Neural progenitor cell (in vitro differentiated cells): Measurements from ENCODE around the gene SMC5. TPM values are rescaled to one million over a fixed set of nuclear protein-coding genes. Genes with fewer than 3 reads are reported as not detected.
"Not testable (repeated sequence)": the region's sequence is repeated elsewhere in the genome, so short reads cannot be mapped to it uniquely, and the experiment has no call there.

ENCODE experiments used
- DNase-seq: peaks from one replicate; pipeline ENCODE4 v3.0.0-alpha.2; 2016; ENCODE audit warnings: low spot score
- H2AFZ ChIP-seq: fragments of 200-600 bp; sonication (generic); replicated peaks from 2 replicates; pipeline ENCODE4 v1.6.1; 2016; ENCODE audit warnings: antibody characterized with exemption
- H3F3A ChIP-seq: fragments of 200-600 bp; sonication (generic); 2 replicates; pipeline ENCODE4 v1.6.1; 2016; ENCODE audit warnings: antibody characterized with exemption, low read depth
- H3K27ac ChIP-seq: fragments of 200-600 bp; sonication (generic); 2 replicates; pipeline ENCODE4 v1.5.1; 2016; ENCODE audit warnings: mild to moderate bottlenecking
- H3K27me3 ChIP-seq: fragments of 200-600 bp; sonication (generic); 2 replicates; pipeline ENCODE4 v1.6.1; 2016; ENCODE audit warnings: mild to moderate bottlenecking, moderate library complexity
- H3K36me3 ChIP-seq: fragments of 200-600 bp; sonication (generic); 2 replicates; pipeline ENCODE4 v1.5.1; 2016
- H3K4me1 ChIP-seq: fragments of 200-600 bp; sonication (generic); 2 replicates; pipeline ENCODE4 v1.6.1; 2016; ENCODE audit warnings: mixed run types
- H3K4me2 ChIP-seq: fragments of 200-600 bp; sonication (generic); 2 replicates; pipeline ENCODE4 v1.6.1; 2016
- H3K4me3 ChIP-seq: fragments of 200-600 bp; sonication (generic); 2 replicates; pipeline ENCODE4 v1.5.1; 2016
- H3K79me2 ChIP-seq: fragments of 200-600 bp; sonication (generic); 2 replicates; pipeline ENCODE4 v1.6.1; 2016; ENCODE audit warnings: low read depth
- H3K9ac ChIP-seq: fragments of 200-600 bp; sonication (generic); 2 replicates; pipeline ENCODE4 v1.6.1; 2016
- H3K9me3 ChIP-seq: fragments of 200-600 bp; sonication (generic); 2 replicates; pipeline ENCODE4 v1.5.1; 2016; ENCODE audit warnings: low read depth
- H4K20me1 ChIP-seq: fragments of 200-600 bp; sonication (generic); 2 replicates; pipeline ENCODE4 v1.6.1; 2016; ENCODE audit warnings: low read depth
- H3K27ac Mint-ChIP-seq: 3 replicates; pipeline ENCODE4 v1.8.0; 2021; ENCODE audit warnings: mixed read lengths
- H3K27me3 Mint-ChIP-seq: 2 replicates; pipeline ENCODE4 v1.8.0; 2022; ENCODE audit warnings: low read depth, mild to moderate bottlenecking, inconsistent platforms, moderate library complexity, mixed read lengths; ENCODE audit not compliant: insufficient read depth
- H3K36me3 Mint-ChIP-seq: 3 replicates; pipeline ENCODE4 v1.8.0; 2021; ENCODE audit warnings: mixed read lengths
- H3K4me1 Mint-ChIP-seq: 3 replicates; pipeline ENCODE4 v1.8.0; 2021; ENCODE audit warnings: mixed read lengths
- H3K4me3 Mint-ChIP-seq: 3 replicates; pipeline ENCODE4 v1.8.0; 2021; ENCODE audit warnings: mild to moderate bottlenecking, moderate library complexity, mixed read lengths
- H3K9me3 Mint-ChIP-seq: 3 replicates; pipeline ENCODE4 v1.8.0; 2020; ENCODE audit warnings: mixed read lengths
- EZH2 ChIP-seq: fragments of 200-600 bp; sonication (generic); IDR thresholded peaks from 2 replicates; pipeline ENCODE4 v1.6.1; 2017; ENCODE audit warnings: antibody characterized with exemption, mild to moderate bottlenecking, moderate library complexity
- EZH2phosphoT487 ChIP-seq: fragments of 200-600 bp; sonication (generic); IDR thresholded peaks from 2 replicates; pipeline ENCODE4 v1.6.1; 2017; ENCODE audit warnings: antibody characterized with exemption
- total RNA-seq: library from RNA; depleted of rRNA; stranded (reverse); fragments of >200 nt; gene quantifications from 2 replicates; pipeline ENCODE4 v1.2.3, GENCODE V29; 2015; ENCODE audit warnings: low replicate concordance
- TF ChIP-seq, protein P1 (sequence below): fragments of 200-600 bp; sonication (generic); IDR thresholded peaks from 2 replicates; pipeline ENCODE4 v1.5.1; 2017; ENCODE audit warnings: antibody characterized with exemption, mild to moderate bottlenecking

SMC5 gene
- total RNA-seq, 1 donor from 2014 or later: 63.1 TPM

DNA sequence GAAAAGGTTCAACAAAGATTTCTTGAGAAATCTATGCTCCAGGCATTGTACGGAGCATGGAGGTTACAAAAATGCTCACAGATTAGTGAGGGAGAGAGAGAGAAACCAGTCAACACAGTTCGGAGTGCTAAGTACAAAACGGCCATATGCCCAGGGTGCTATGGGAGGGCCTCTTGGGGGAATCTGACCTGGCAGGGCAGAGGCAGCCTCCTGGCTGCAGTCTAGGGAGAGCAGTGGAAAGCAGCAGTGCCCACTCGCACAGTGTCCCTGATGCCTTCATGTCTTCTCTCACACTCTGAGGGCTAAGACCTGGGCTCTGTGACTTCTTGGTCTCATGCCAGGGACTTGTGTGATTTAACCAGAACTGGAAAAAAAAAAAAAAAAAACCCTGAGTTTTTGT is 29.8 kb upstream of the SMC5 start:
- H3K36me3 Mint-ChIP-seq: no peaks in the 10 kb centered on the region
- peak overlapping the region; percentile 59 for H2AFZ ChIP-seq
- TF ChIP-seq EZH2: no peak
- no peak for TF ChIP-seq EZH2phosphoT487
- no peaks in the 10 kb centered on the region for H4K20me1 ChIP-seq
- no peak overlapping the region for H3K4me3 Mint-ChIP-seq
- peak; percentile 10 for DNase-seq
- peak overlapping the region; percentile 5 for H3K9ac ChIP-seq
- no peak overlapping the region for H3K27ac Mint-ChIP-seq
- H3K36me3 ChIP-seq: no peaks in the 10 kb centered on the region
- H3K79me2 ChIP-seq: no peaks in the 10 kb centered on the region
- H3K4me2 ChIP-seq: no peak overlapping the region
- H3K4me3 ChIP-seq: no peak overlapping the region
- H3K27ac ChIP-seq: no peak overlapping the region
- H3K9me3 ChIP-seq: no peaks in the 10 kb centered on the region
- H3K4me1 ChIP-seq: peaks cover 10% of the 10 kb centered on the region
- H3K4me1 Mint-ChIP-seq: peaks cover 6% of the 10 kb centered on the region
- H3K27me3 Mint-ChIP-seq: no peaks in the 10 kb centered on the region
- H3K9me3 Mint-ChIP-seq: peaks cover 2% of the 10 kb centered on the region
- peaks cover 6% of the 10 kb centered on the region for H3F3A ChIP-seq
- H3K27me3 ChIP-seq: no peaks in the 10 kb centered on the region

DNA sequence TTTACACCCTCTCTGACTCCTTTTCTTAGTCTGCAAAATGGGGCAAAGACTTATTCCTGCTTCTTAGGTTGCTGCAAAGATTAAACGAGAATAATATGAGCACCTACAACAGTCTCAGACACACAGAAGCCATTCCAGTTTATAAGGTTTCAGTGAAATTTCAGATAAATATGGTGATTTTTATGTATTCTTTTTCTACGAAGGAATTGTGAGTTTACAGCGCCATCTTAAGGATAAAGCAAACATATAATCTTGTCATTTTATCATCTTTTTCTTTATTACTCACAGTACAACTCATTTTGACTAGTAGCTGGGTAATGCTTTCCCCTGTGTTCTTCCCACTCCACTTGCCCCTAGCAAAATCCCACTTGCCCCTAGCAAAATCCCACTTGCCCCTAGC is 29.2 kb upstream of the SMC5 start:
- no peak overlapping the region for H3K4me2 ChIP-seq
- peaks cover 2% of the 10 kb centered on the region for H3K9me3 Mint-ChIP-seq
- peaks cover 10% of the 10 kb centered on the region for H3K4me1 ChIP-seq
- no peaks in the 10 kb centered on the region for H4K20me1 ChIP-seq
- H3K27me3 ChIP-seq: no peaks in the 10 kb centered on the region
- H3K36me3 ChIP-seq: no peaks in the 10 kb centered on the region
- no peak for TF ChIP-seq EZH2phosphoT487
- TF ChIP-seq EZH2: no peak
- TF ChIP-seq, protein P1, sequence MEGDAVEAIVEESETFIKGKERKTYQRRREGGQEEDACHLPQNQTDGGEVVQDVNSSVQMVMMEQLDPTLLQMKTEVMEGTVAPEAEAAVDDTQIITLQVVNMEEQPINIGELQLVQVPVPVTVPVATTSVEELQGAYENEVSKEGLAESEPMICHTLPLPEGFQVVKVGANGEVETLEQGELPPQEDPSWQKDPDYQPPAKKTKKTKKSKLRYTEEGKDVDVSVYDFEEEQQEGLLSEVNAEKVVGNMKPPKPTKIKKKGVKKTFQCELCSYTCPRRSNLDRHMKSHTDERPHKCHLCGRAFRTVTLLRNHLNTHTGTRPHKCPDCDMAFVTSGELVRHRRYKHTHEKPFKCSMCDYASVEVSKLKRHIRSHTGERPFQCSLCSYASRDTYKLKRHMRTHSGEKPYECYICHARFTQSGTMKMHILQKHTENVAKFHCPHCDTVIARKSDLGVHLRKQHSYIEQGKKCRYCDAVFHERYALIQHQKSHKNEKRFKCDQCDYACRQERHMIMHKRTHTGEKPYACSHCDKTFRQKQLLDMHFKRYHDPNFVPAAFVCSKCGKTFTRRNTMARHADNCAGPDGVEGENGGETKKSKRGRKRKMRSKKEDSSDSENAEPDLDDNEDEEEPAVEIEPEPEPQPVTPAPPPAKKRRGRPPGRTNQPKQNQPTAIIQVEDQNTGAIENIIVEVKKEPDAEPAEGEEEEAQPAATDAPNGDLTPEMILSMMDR: peak; percentile 71
- no peaks in the 10 kb centered on the region for H3K36me3 Mint-ChIP-seq
- peaks cover 6% of the 10 kb centered on the region for H3F3A ChIP-seq
- no peaks in the 10 kb centered on the region for H3K79me2 ChIP-seq
- no peaks in the 10 kb centered on the region for H3K27me3 Mint-ChIP-seq
- no peaks in the 10 kb centered on the region for H3K9me3 ChIP-seq
- H3K27ac Mint-ChIP-seq: no peak overlapping the region
- peak overlapping the region; percentile 45 for H2AFZ ChIP-seq
- no peak overlapping the region for H3K4me3 Mint-ChIP-seq
- peaks cover 6% of the 10 kb centered on the region for H3K4me1 Mint-ChIP-seq
- no peak overlapping the region for H3K27ac ChIP-seq
- no peak overlapping the region for H3K9ac ChIP-seq
- no peak for DNase-seq
- H3K4me3 ChIP-seq: no peak overlapping the region

DNA sequence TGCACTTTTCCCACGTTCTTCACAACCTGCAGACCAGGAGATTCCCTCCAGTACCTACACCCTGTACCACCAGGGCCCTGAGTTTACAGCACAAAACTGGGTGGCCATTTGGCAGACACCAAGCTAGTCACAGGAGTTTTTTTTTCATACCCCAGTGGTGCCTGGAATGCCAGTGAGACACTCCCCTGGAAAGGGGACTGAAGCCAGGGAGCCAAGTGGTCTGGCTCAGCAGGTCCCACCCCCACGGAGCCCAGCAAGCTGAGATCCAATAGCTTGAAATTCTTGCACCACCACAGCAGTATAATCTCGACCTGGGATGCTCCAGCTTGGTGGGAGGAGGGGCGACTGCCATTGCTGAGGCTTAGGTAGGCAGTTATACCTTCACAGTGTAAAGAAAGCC is 26.3 kb upstream of the SMC5 start:
- Histone ChIP-seq H3K9me3 (no peaks in the 10 kb centered on the region), H3K9ac (no peak overlapping the region), H3K4me1 (peaks cover 10% of the 10 kb centered on the region), H3K36me3 (no peaks in the 10 kb centered on the region), H3K27ac (no peak overlapping the region), H3F3A (peaks cover 6% of the 10 kb centered on the region), H2AFZ (no peak overlapping the region), H3K4me2 (no peak overlapping the region), H4K20me1 (no peaks in the 10 kb centered on the region), H3K4me3 (no peak overlapping the region), H3K79me2 (no peaks in the 10 kb centered on the region), H3K27me3 (no peaks in the 10 kb centered on the region)
- H3K9me3 Mint-ChIP-seq: peaks cover 8% of the 10 kb centered on the region
- peaks cover 6% of the 10 kb centered on the region for H3K4me1 Mint-ChIP-seq
- peaks cover 3% of the 10 kb centered on the region for H3K36me3 Mint-ChIP-seq
- H3K27me3 Mint-ChIP-seq: peaks cover 2% of the 10 kb centered on the region
- DNase-seq: no peak
- TF ChIP-seq, protein P1: no peak
- TF ChIP-seq EZH2phosphoT487 (no peak), EZH2 (no peak)
- H3K4me3 Mint-ChIP-seq: no peak overlapping the region
- H3K27ac Mint-ChIP-seq: no peak overlapping the region

DNA sequence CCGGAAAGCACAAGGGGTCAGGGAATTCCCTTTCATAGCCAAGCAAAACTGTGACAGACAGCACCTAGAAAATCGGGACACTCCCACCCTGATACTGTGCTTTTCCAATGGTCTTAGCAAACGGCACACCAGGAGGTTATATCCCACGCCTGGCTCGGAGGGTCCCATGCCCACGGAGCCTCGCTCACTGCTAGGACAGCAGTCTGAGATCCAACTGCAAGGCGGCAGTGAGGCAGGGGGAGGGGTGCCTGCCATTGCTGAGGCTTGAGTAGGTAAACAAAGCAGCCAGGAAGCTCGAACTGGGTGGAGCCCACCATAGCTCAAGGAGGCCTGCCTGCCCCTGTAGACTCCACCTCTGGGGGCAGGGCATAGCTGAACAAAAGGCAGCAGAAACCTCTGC is 24.6 kb upstream of the SMC5 start:
- not testable (repeated sequence) for H3F3A ChIP-seq, H3K27ac Mint-ChIP-seq, H3K4me1 ChIP-seq, H4K20me1 ChIP-seq, DNase-seq, H3K4me3 Mint-ChIP-seq, H3K9ac ChIP-seq, H3K27me3 Mint-ChIP-seq, H3K36me3 ChIP-seq, H3K36me3 Mint-ChIP-seq, H2AFZ ChIP-seq, H3K4me3 ChIP-seq, H3K4me1 Mint-ChIP-seq, H3K4me2 ChIP-seq, H3K27ac ChIP-seq, H3K9me3 ChIP-seq, H3K79me2 ChIP-seq, H3K27me3 ChIP-seq
- peaks cover 17% of the 10 kb centered on the region for H3K9me3 Mint-ChIP-seq

DNA sequence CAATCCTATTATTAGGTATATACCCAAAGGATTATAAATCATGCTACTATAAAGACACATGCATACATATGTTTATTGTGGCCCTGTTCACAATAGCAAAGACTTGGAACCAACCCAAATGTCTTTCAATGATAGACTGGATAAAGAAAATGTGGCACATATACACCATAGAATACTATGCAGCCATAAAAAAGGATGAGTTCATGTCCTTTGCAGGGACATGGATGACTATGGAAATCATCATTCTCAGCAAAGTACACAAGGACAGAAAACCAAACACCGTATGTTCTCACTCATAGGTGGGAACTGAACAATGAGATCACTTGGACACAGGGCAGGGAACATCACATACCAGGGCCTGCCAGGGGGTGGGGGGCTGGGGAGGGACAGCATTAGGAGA is 12.8 kb upstream of the SMC5 start:
- H3F3A ChIP-seq, H3K27me3 ChIP-seq, H3K4me1 Mint-ChIP-seq, H3K27ac Mint-ChIP-seq, DNase-seq, H2AFZ ChIP-seq, H3K9ac ChIP-seq, H3K4me3 Mint-ChIP-seq, H3K36me3 Mint-ChIP-seq, H3K4me1 ChIP-seq, H3K4me3 ChIP-seq, H3K36me3 ChIP-seq, H3K4me2 ChIP-seq, H3K27ac ChIP-seq, H4K20me1 ChIP-seq, H3K27me3 Mint-ChIP-seq, H3K9me3 ChIP-seq, H3K79me2 ChIP-seq: not testable (repeated sequence)
- H3K9me3 Mint-ChIP-seq: peaks cover 12% of the 10 kb centered on the region
